ENCODE results near the gene ATP5PD.
"Not testable (repeated sequence)": the region's sequence is repeated elsewhere in the genome, so short reads cannot be mapped to it uniquely, and the experiment has no call there.

ATP5PD gene

DNA sequence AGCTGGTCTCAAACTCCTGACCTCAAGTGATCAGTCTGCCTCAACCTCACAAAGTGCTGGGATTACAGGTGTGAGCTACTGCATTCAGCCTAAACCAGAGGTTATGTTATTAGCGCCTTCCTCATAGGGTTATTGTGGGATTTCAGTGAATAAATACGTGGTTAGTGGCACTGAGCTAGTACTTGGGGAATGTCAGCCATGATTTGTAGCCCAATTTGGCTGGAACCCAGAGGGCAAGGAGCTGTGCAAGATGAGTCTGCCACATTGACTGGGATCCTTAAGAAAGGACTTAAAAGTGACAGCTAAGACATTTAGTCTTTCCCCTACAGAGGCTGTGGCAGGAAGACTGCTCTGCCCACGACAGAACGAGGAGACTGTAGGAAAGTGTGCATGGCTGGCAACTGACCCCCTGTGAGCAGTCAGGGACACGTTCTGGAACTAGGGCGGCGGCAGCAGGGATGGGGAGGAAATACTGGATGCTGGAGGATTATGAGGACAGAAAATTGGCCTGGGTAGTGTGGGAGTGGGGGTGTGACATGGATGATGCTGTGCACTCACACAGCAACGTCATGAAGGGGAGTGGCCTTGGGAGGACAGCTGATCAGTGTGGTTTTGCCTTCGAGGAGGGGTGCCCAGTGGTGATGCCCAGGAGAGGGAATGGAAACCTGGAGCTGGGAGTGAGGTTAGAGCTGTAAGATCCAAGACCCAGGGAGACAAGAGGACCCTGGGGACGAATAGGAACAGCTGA is 14.6 kb downstream of the ATP5PD start:
- Histone ChIP-seq H3K27ac (ENCODE audit: low read depth, low read length) (no peak overlapping the region), H3K4me3 (ENCODE audit: low read length) (no peak overlapping the region; the same call in 1 of the 2 replicates), H3K9me3 (ENCODE audit: insufficient read depth, low read depth, low read length) (peaks cover 13% of the 10 kb centered on the region), H3K36me3 (ENCODE audit: insufficient read depth, low read length) (no peaks in the 10 kb centered on the region), H3K9ac (ENCODE audit: low read depth, low read length) (no peak overlapping the region), H3K27me3 (ENCODE audit: insufficient read depth, low read length) (no peaks in the 10 kb centered on the region), H3K4me1 (ENCODE audit: insufficient read depth, low read length) (no peaks in the 10 kb centered on the region; the same call in 1 of the 2 replicates)
- 68% methylated on average over 10 of the region's 10 CpGs for WGBS

DNA sequence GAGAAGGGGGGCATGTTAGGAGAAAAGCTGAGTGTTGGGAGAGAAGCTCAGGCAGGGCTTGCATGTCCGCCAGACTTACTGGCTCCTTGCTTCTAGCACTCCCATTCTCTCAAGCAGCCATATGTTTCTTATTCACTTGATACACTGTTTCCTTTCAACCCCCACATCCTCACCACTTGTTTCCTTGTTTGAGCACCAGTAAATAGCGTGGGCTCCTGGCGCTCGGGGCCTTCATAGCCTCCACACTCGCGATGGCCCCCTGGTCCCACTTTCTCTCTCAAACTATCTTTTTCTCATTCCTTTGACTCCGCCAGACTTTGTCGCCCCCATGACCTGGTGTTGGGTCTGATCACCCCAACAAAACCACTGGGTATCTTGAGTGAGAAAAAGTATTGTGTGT is 16.6 kb downstream of the ATP5PD start:
- Histone ChIP-seq H3K4me3 (ENCODE audit: low read length) (no peak overlapping the region), H3K9ac (ENCODE audit: low read depth, low read length) (no peak overlapping the region), H3K4me1 (ENCODE audit: insufficient read depth, low read length) (no peaks in the 10 kb centered on the region), H3K27ac (ENCODE audit: low read depth, low read length) (no peak overlapping the region), H3K9me3 (ENCODE audit: insufficient read depth, low read depth, low read length) (peaks cover 13% of the 10 kb centered on the region), H3K27me3 (ENCODE audit: insufficient read depth, low read length) (no peaks in the 10 kb centered on the region), H3K36me3 (ENCODE audit: insufficient read depth, low read length) (no peaks in the 10 kb centered on the region)
- WGBS: 84% methylated on average over 8 of the region's 8 CpGs

DNA sequence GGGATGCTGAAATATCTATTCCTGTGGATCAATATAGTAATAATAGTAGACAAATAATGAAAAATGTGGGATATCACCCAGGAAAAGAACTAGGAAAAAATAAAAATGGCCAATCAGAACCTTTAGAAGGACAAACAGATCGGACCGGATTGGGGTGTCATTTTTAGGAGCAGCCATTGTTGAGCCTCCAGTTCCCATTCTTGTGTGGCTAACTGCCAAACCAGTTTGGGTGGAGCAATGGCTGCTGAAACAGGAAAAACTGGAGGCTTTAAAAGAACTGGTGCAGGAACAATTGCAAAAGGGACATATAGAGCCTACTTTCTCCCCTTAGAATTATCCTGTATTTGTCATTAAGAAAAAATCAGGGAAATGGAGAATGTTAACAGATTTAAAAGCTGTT is 20.1 kb downstream of the ATP5PD start:
- H3K27me3 ChIP-seq (ENCODE audit: insufficient read depth, low read length); H3K4me1 ChIP-seq (ENCODE audit: insufficient read depth, low read length); H3K27ac ChIP-seq (ENCODE audit: low read depth, low read length); H3K4me3 ChIP-seq (ENCODE audit: low read length); H3K36me3 ChIP-seq (ENCODE audit: insufficient read depth, low read length); H3K9ac ChIP-seq (ENCODE audit: low read depth, low read length): not testable (repeated sequence)
- WGBS: 96% methylated on average over 2 of the region's 2 CpGs
- H3K9me3 ChIP-seq (ENCODE audit: insufficient read depth, low read depth, low read length): peaks cover 13% of the 10 kb centered on the region

DNA sequence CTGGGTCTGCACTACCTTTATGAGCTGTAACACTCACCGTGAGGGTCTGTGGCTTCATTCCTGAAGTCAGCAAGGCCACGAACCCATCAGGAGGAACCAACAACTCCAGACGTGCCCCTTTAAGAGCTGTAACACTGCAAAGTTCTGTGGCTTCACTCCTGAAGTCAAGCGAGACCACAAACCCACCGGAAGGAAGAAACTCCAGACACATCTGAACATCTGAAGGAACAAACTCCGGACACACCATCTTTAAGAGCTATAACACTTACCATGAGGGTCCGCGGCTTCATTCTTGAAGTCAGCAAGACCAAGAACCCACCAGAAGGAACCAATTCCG is 21.4 kb downstream of the ATP5PD start:
- H3K9me3 ChIP-seq (ENCODE audit: insufficient read depth, low read depth, low read length): peaks cover 10% of the 10 kb centered on the region
- not testable (repeated sequence) for H3K4me3 ChIP-seq (ENCODE audit: low read length); H3K4me1 ChIP-seq (ENCODE audit: insufficient read depth, low read length); H3K27me3 ChIP-seq (ENCODE audit: insufficient read depth, low read length); H3K9ac ChIP-seq (ENCODE audit: low read depth, low read length); H3K27ac ChIP-seq (ENCODE audit: low read depth, low read length)
- peaks cover 22% of the 10 kb centered on the region for H3K36me3 ChIP-seq (ENCODE audit: insufficient read depth, low read length)
- 96% methylated on average over 9 of the region's 9 CpGs for WGBS

DNA sequence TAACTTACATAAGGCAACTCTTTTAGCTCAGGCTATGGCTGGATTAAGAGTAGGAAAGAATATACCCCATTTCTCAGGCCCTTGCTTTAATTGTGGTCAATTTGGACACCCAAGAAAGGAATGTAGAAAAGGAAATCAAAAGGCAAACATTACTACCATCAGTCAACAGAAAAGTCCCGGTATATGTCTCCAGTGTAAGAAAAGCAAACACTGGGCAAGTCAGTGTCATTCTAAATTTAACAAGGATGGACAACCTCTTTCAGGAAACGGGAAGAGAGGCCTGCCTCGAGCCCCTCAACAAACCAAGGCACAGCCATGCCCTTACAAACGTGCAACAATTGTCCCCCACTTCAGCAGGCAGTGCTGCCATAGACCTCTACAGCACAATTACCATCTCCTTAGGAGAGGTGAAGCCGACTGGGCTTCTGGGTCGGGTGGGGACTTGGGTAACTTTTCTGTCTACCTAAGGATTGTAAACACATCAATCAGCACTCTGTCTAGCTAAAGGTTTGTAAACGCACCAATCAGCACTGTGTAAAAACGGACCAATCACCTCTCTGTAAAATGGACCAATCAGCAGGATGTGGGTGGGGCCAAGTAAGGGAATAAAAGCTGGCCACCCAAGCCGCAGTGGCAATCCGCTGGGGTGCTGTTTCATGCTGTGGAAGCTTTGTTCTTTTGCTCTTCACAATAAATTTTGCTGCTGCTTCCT is 21.9 kb downstream of the ATP5PD start:
- Histone ChIP-seq H3K27me3 (ENCODE audit: insufficient read depth, low read length) (no peaks in the 10 kb centered on the region), H3K27ac (ENCODE audit: low read depth, low read length) (no peak overlapping the region), H3K4me1 (ENCODE audit: insufficient read depth, low read length) (no peaks in the 10 kb centered on the region), H3K36me3 (ENCODE audit: insufficient read depth, low read length) (peaks cover 27% of the 10 kb centered on the region), H3K9me3 (ENCODE audit: insufficient read depth, low read depth, low read length) (peaks cover 5% of the 10 kb centered on the region), H3K4me3 (ENCODE audit: low read length) (no peak overlapping the region), H3K9ac (ENCODE audit: low read depth, low read length) (no peak overlapping the region)
- 96% methylated on average over 10 of the region's 10 CpGs for WGBS

DNA sequence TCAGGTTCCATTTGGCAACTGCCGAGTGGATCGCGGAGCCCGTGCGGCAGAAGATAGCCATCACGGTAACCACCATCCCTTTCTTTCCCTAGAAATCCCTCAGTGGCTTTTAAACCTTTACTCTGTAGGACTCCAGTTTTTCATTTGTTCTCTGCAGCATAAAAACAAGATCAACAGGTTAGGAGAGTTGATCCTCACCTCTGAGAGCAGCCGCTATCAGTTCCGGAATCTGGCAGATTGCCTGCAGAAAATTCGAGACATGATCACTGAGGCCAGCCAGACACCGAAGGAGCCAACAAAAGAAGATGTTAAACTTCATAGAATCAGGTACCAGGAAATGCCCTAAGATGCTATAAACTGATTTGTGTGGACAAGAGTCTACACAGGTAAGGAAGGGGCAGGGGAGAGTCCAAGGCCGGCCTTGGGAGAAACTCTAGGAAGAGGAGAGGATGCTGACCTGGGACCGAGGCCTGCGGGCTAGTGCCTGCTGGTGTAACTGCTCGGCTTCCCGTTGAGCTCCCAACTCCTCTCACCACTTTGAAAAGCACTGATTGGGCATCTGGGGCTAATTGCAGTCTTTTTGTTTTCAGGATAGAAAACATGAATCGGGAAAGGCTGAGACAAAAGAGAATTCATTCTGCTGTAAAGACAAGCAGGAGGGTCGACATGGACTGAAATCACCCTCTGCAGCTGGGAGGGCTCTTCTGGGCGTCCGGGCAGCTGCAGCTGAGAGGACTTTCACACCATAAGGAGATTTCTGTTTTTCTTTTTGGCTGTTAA is 26.2 kb downstream of the ATP5PD start:
- no peaks in the 10 kb centered on the region for H3K9me3 ChIP-seq (ENCODE audit: insufficient read depth, low read depth, low read length)
- H3K36me3 ChIP-seq (ENCODE audit: insufficient read depth, low read length): peaks cover 48% of the 10 kb centered on the region
- H3K9ac ChIP-seq (ENCODE audit: low read depth, low read length): no peak overlapping the region
- WGBS: 95% methylated on average over 19 of the region's 19 CpGs
- H3K4me1 ChIP-seq (ENCODE audit: insufficient read depth, low read length): no peaks in the 10 kb centered on the region
- no peak overlapping the region for H3K4me3 ChIP-seq (ENCODE audit: low read length)
- no peaks in the 10 kb centered on the region for H3K27me3 ChIP-seq (ENCODE audit: insufficient read depth, low read length)
- no peak overlapping the region for H3K27ac ChIP-seq (ENCODE audit: low read depth, low read length)

DNA sequence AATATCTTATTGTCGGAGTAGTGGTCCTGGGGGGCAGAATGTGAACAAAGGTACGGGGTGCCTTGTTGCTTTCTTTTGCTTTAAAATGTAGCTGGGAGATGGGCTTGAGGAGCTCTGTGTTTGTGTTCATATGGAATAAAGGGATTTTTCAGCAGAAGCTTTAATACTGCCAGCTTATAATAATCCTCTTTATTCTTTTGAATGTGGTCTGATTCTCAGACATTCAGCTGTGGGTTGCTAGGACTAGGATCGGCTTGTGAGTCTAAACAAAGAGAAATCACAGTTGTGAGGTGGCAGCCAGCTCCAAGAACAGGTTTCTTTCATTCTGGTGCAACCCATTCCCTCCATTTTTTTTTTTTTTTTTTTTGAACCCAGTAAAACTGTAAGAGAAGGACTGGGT is 27.1 kb downstream of the ATP5PD start:
- H3K9me3 ChIP-seq (ENCODE audit: insufficient read depth, low read depth, low read length): no peaks in the 10 kb centered on the region
- WGBS: 94% methylated on average over 3 of the region's 3 CpGs
- peaks cover 48% of the 10 kb centered on the region for H3K36me3 ChIP-seq (ENCODE audit: insufficient read depth, low read length)
- no peaks in the 10 kb centered on the region for H3K27me3 ChIP-seq (ENCODE audit: insufficient read depth, low read length)
- H3K9ac ChIP-seq (ENCODE audit: low read depth, low read length): no peak overlapping the region
- H3K4me3 ChIP-seq (ENCODE audit: low read length): no peak overlapping the region
- H3K4me1 ChIP-seq (ENCODE audit: insufficient read depth, low read length): no peaks in the 10 kb centered on the region
- no peak overlapping the region for H3K27ac ChIP-seq (ENCODE audit: low read depth, low read length)

DNA sequence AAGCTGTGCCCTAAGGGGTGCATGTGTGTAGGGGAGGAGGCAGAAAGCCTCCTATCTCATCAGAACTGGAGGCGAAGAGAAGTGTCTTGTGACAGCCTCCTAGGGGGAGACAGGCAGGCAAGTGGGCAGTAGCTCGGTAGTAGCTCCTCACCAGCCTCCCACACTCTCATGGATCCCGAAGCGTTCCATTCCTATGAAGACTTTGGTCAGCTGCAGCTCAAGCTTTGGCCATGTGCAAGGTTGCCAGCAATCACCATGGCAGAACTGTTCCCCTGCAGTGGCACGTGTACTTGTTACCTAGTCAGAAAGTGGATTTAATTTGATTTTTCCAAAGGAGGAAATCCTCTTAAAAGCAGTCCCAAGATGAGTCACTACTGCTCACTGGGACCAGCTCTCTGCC is 27.6 kb downstream of the ATP5PD start:
- Histone ChIP-seq H3K36me3 (ENCODE audit: insufficient read depth, low read length) (peaks cover 48% of the 10 kb centered on the region), H3K4me1 (ENCODE audit: insufficient read depth, low read length) (no peaks in the 10 kb centered on the region), H3K27me3 (ENCODE audit: insufficient read depth, low read length) (no peaks in the 10 kb centered on the region), H3K9ac (ENCODE audit: low read depth, low read length) (no peak overlapping the region), H3K9me3 (ENCODE audit: insufficient read depth, low read depth, low read length) (no peaks in the 10 kb centered on the region), H3K27ac (ENCODE audit: low read depth, low read length) (no peak overlapping the region), H3K4me3 (ENCODE audit: low read length) (no peak overlapping the region)
- 94% methylated on average over 5 of the region's 5 CpGs for WGBS

DNA sequence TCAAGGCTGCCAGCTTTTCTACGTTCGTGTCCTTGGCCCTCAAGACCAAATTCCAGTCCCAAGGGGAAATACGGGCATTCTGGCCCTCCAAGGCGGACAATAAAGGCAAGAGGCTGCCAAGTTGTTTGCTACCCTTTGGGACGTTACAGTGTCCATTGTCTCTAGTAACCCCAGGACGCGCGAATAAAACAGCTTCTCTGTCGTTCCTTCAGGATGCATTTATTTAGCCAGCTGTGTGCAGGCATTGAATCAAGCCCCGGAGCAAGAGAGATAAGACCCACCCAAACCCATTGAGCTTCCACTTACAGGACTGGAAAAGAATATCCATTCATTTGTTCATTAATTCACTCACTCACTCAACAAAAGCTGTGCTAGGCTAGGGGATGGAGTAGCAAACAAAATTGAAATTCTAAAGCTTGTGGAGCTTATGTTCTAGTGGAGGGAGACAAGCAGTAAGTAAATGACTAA is 33.6 kb downstream of the ATP5PD start:
- Histone ChIP-seq H3K9ac (ENCODE audit: low read depth, low read length) (peak overlapping the region; percentile 86), H3K27ac (ENCODE audit: low read depth, low read length) (peak overlapping the region; percentile 91; the same call in 1 of the 2 replicates), H3K4me1 (ENCODE audit: insufficient read depth, low read length) (peaks cover 18% of the 10 kb centered on the region), H3K4me3 (ENCODE audit: low read length) (peak overlapping the region; percentile 65), H3K27me3 (ENCODE audit: insufficient read depth, low read length) (no peaks in the 10 kb centered on the region), H3K9me3 (ENCODE audit: insufficient read depth, low read depth, low read length) (no peaks in the 10 kb centered on the region), H3K36me3 (ENCODE audit: insufficient read depth, low read length) (peaks cover 8% of the 10 kb centered on the region; the same call in 1 of the 2 replicates)
- 3% methylated on average over 10 of the region's 10 CpGs for WGBS

DNA sequence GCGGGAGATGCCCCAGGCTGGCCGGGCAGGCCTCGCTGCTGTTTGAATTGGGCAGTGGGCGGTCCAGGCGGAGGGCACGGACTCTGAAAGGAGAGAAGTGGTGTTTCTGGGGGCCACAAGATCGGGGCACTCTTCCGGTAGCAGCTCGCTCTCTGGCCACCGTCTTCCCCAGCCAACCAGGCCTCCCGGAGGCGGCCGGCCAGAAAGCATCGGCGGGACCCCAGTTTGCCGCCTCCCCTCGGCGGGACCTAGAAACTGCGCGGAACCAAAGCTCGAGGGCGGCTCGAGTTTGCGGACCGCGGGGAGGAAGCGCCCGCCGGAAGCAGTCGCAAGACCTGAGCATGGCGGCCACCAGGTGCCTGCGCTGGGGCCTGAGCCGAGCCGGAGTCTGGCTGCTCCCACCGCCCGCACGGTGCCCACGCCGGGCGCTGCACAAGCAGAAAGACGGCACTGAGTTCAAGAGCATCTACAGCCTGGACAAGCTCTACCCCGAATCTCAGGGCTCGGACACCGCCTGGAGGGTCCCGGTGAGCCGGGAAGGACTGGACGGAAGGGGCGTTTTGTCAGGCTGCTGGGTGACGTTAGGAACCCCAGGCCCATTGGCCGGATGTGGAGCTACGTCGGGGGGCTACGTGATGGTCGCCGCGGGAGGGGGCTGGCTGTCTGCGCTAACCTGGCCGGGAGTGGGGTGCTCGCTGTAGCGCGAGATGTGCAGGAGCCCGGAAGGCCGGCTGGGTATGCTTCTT is 34.2 kb downstream of the ATP5PD start, which contains the start of gene MRPL58:
MRPL58 (plus strand) TSS at position 325 of the 746 bp plus-strand sequence; CDS start at position 342, 17 bp downstream.
- H3K9ac ChIP-seq (ENCODE audit: low read depth, low read length): peak within 1 kb of the TSS; percentile 86
- H3K4me3 ChIP-seq (ENCODE audit: low read length): peak within 1 kb of the TSS; percentile 65
- no peaks in the 10 kb centered on the region for H3K27me3 ChIP-seq (ENCODE audit: insufficient read depth, low read length)
- 2% methylated on average over 63 of the region's 63 CpGs for WGBS
- H3K4me1 ChIP-seq (ENCODE audit: insufficient read depth, low read length): peaks cover 18% of the 10 kb centered on the region
- H3K36me3 ChIP-seq (ENCODE audit: insufficient read depth, low read length): peaks cover 8% of the 10 kb centered on the region; the same call in 1 of the 2 replicates
- peak within 1 kb of the TSS; percentile 91 for H3K27ac ChIP-seq (ENCODE audit: low read depth, low read length)
- no peaks in the 10 kb centered on the region for H3K9me3 ChIP-seq (ENCODE audit: insufficient read depth, low read depth, low read length)
